Measurements from ENCODE around the gene SRF. TPM values are rescaled to one million over a fixed set of nuclear protein-coding genes. Genes with fewer than 3 reads are reported as not detected.
A peak's percentile ranks its signal among the peaks of the same experiment; 100 is the strongest.

SRF gene
- total and polyA plus RNA-seq, 8 donors: 7.2 to 12.8 (median 10.9) TPM

DNA sequence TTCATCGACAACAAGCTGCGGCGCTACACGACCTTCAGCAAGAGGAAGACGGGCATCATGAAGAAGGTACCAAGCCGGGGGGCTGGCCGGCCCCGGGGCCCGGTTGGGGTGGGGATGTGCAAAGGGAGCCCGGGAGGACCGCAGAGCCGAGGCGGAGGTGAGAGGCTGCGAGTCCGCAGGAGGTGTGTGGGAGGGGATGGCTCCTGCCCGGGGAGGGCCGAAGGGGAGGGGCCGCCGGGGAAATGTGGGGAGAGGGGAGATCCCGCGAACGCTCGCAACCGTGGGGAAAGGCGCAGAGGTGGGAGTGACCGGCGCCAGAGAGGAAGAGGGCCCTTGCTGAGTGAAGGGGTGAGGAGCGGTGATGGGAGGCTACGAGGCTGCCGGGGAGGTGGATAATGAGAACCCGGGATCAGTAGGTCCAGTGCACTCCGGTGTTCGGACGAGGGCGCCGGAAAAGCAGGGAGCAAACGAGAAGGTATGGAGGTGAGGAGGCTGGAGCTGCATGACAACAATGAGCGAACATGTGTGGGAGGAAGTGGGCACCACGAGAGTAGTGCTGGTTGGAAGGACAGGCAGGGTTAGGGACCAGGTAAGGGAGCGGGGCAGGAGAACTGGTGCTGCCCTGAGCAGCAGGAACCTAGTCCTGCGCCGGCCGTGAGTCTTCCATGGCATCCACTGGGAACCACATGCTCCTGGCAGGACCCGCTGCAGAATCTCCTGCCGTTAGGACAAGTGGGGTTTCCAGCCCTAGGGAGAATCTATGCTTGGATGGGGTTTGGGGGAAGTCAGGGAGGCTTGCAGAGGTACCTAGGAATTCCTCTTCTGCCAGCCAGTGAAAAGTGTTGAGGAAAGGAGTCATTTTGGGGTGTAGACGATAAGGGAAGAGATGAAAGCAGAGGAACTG is 1.3 kb downstream of the SRF start:
- FAIRE-seq (no peak), ATAC-seq (peak in 2 of 4 donors; percentile 1 to 3), DNase-seq (peak; percentile 52 to 90 (median 71))
- no peak for TF ChIP-seq CTCF (IDR thresholded peaks at IDR 0.05)
- H3K4me1 ChIP-seq: peaks cover 8 to 23% (median 23%) of the 10 kb centered on the region in 3 donors
- no peaks in the 10 kb centered on the region for H3K27me3 ChIP-seq
- peak overlapping the region; percentile 88 to 97 (median 94) for H3K27ac ChIP-seq
- WGBS, 2 donors: 2 to 3% methylated on average over 46 of the region's 46 CpGs
- H3K36me3 ChIP-seq: peaks cover 0 to 14% (median 0%) of the 10 kb centered on the region in 3 donors
- H3K4me3 ChIP-seq: peak overlapping the region; percentile 68 to 97 (median 87)
- H3K9me3 ChIP-seq: no peaks in the 10 kb centered on the region
- intact Hi-C loops (cut with DNase I): no loop called here

- ATAC-seq (no peak), FAIRE-seq (no peak), DNase-seq (peak in 2 of 6 donors; percentile 34 to 35)
- H3K4me3 ChIP-seq: peak overlapping the region in 2 of 4 donors; percentile 47 to 97
- WGBS, 2 donors: 43 to 51% methylated on average over 11 of the region's 11 CpGs
- H3K27ac ChIP-seq: peak overlapping the region; percentile 66 to 97 (median 86)
- no peaks in the 10 kb centered on the region for H3K27me3 ChIP-seq
- no peaks in the 10 kb centered on the region for H3K9me3 ChIP-seq
- H3K36me3 ChIP-seq: peaks cover 0 to 24% (median 6%) of the 10 kb centered on the region in 3 donors
- peaks cover 8 to 23% (median 23%) of the 10 kb centered on the region in 3 donors for H3K4me1 ChIP-seq
- intact Hi-C loops (cut with DNase I): no loop called here
- no peak for TF ChIP-seq CTCF (IDR thresholded peaks at IDR 0.05)
These were observed 2.7 kb downstream of the SRF start for GRCh38 chr6:43173591-43174262.

- FAIRE-seq (peak; percentile 75), ATAC-seq (peak; percentile 77 to 86 (median 80)), DNase-seq (peak; percentile 89 to 99 (median 96))
- Histone ChIP-seq H3K27me3 (no peaks in the 10 kb centered on the region), H3K9me3 (no peaks in the 10 kb centered on the region), H3K27ac (peak overlapping the region; percentile 66 to 97 (median 86)), H3K4me1 (peaks cover 8 to 23% (median 23%) of the 10 kb centered on the region in 3 donors), H3K4me3 (peak overlapping the region in 3 of 4 donors; percentile 4 to 97 (median 47)), H3K36me3 (peaks cover 5 to 32% (median 14%) of the 10 kb centered on the region in 3 donors)
- no peak for TF ChIP-seq CTCF (IDR thresholded peaks at IDR 0.05)
- 1 to 2% methylated on average over 31 to 32 of the region's 32 CpGs for WGBS, 2 donors
- intact Hi-C loops (cut with DNase I): no loop called here
These were observed 3.4 kb downstream of the SRF start for GRCh38 chr6:43174263-43175112.

- Histone ChIP-seq H3K27me3 (no peaks in the 10 kb centered on the region), H3K4me3 (no peak overlapping the region), H3K27ac (peak overlapping the region in 1 of 4 donors; percentile 97), H3K9me3 (no peaks in the 10 kb centered on the region), H3K36me3 (peaks cover 5 to 33% (median 15%) of the 10 kb centered on the region in 3 donors), H3K4me1 (peaks cover 8 to 23% (median 23%) of the 10 kb centered on the region in 3 donors)
- no peak for ATAC-seq
- no peak for DNase-seq
- no peak for TF ChIP-seq CTCF (IDR thresholded peaks at IDR 0.05)
- intact Hi-C loops (cut with DNase I): no loop called here
- no peak for FAIRE-seq
- 84 to 88% methylated on average over 11 of the region's 11 CpGs for WGBS, 2 donors
These were observed 4.8 kb downstream of the SRF start for GRCh38 chr6:43175676-43176422.
